Suprapubic skin (tissue), 4 donors: ENCODE measurements around the gene COL5A1. TPM values are rescaled to one million over a fixed set of nuclear protein-coding genes. Genes with fewer than 3 reads are reported as not detected.

ENCODE experiments used
- DNase-seq, 2 donors: peaks; one replicate each; pipeline ENCODE4 v3.0.0-alpha.2; 2019; ENCODE audit warnings: low spot score in 2 of 2
- H3K27ac ChIP-seq: fragments of 200-600 bp; sonication (generic); one replicate; pipeline ENCODE4 v1.5.1; 2019
- H3K27me3 ChIP-seq: fragments of 200-600 bp; sonication (generic); one replicate; pipeline ENCODE4 v1.5.1; 2019
- H3K36me3 ChIP-seq: fragments of 200-600 bp; sonication (generic); one replicate; pipeline ENCODE4 v1.5.1; 2019
- H3K4me1 ChIP-seq: fragments of 200-600 bp; sonication (generic); one replicate; pipeline ENCODE4 v1.5.1; 2019
- H3K4me3 ChIP-seq: fragments of 200-600 bp; sonication (generic); one replicate; pipeline ENCODE4 v1.5.1; 2019; ENCODE audit warnings: mild to moderate bottlenecking
- H3K9me3 ChIP-seq: fragments of 200-600 bp; sonication (generic); one replicate; pipeline ENCODE4 v1.5.1; 2019
- CTCF ChIP-seq, 2 donors: fragments of 200-600 bp in 1 of 2; fragments of 450-650 bp in 1 of 2; sonication (generic) in 1 of 2; IDR thresholded peaks; one replicate each; pipeline ENCODE4 v1.5.1; 2016 to 2019; ENCODE audit warnings: antibody characterized with exemption in 2 of 2, mild to moderate bottlenecking in 1 of 2, moderate library complexity in 1 of 2
- EP300 ChIP-seq: sonication (generic); formaldehyde crosslinking; IDR thresholded peaks from one replicate; pipeline ENCODE4 v1.6.1; 2017; ENCODE audit warnings: antibody characterized with exemption
- POLR2A ChIP-seq, 2 donors: fragments of 450-650 bp; IDR thresholded peaks; one replicate each; pipeline ENCODE4 v1.6.1; 2017; ENCODE audit warnings: antibody characterized with exemption in 2 of 2, mild to moderate bottlenecking in 2 of 2, moderate library complexity in 2 of 2
- POLR2AphosphoS5 ChIP-seq, 3 donors: sonication (generic); formaldehyde crosslinking; IDR thresholded peaks; one replicate each; pipeline ENCODE4 v1.6.1; 2017; ENCODE audit warnings: antibody characterized with exemption in 3 of 3
- WGBS: methylation state at CpG from one replicate; pipeline ENCODE4 v1.1.5; 2018; 5-methylcytosine and 5-hydroxymethylcytosine counted together
- total RNA-seq, 4 donors: library from RNA; depleted of rRNA; stranded (reverse); fragments of >200 nt; gene quantifications; one replicate each; pipeline ENCODE4 v1.1.0, GENCODE V29; 2016

Gene COL5A1
- total RNA-seq, 4 donors from 2014 or later, result 8.6 to 16.5 (median 15.4) TPM

- no peaks in the 10 kb centered on the region for H3K27me3 ChIP-seq
- H3K4me1 ChIP-seq, result no peaks in the 10 kb centered on the region
- no peak overlapping the region for H3K27ac ChIP-seq
- 78% methylated on average over 21 of the region's 21 CpGs for WGBS
- no peak for DNase-seq
- H3K4me3 ChIP-seq, result no peak overlapping the region
- no peaks in the 10 kb centered on the region for H3K9me3 ChIP-seq
- TF ChIP-seq POLR2AphosphoS5 (IDR thresholded peaks at IDR 0.05) (no peak), POLR2A (IDR thresholded peaks at IDR 0.05) (no peak), CTCF (IDR thresholded peaks at IDR 0.05) (no peak), EP300 (no peak)
- H3K36me3 ChIP-seq, result peaks cover 35% of the 10 kb centered on the region
These were observed 189.5 kb downstream of the COL5A1 start for GRCh38 chr9:134830926-134831720.

GRCh38 chr9:134832471-134832870, 190.9 kb downstream of the COL5A1 start:
- DNase-seq, result no peak
- H3K27me3 ChIP-seq, result no peaks in the 10 kb centered on the region
- no peak overlapping the region for H3K27ac ChIP-seq
- 97% methylated on average over 19 of the region's 19 CpGs for WGBS
- no peaks in the 10 kb centered on the region for H3K4me1 ChIP-seq
- H3K9me3 ChIP-seq, result no peaks in the 10 kb centered on the region
- TF ChIP-seq EP300 (no peak), POLR2AphosphoS5 (IDR thresholded peaks at IDR 0.05) (no peak), POLR2A (IDR thresholded peaks at IDR 0.05) (no peak), CTCF (IDR thresholded peaks at IDR 0.05) (no peak)
- no peak overlapping the region for H3K4me3 ChIP-seq
- H3K36me3 ChIP-seq, result peaks cover 43% of the 10 kb centered on the region

GRCh38 chr9:134833294-134833880, 191.8 kb downstream of the COL5A1 start:
- WGBS, result 88% methylated on average over 6 of the region's 11 CpGs
- TF ChIP-seq POLR2A (IDR thresholded peaks at IDR 0.05), result no peak
- no peak for TF ChIP-seq POLR2AphosphoS5 (IDR thresholded peaks at IDR 0.05)
- no peak for TF ChIP-seq CTCF (IDR thresholded peaks at IDR 0.05)
- TF ChIP-seq EP300, result no peak
- no peak for DNase-seq
- no peak overlapping the region for H3K27ac ChIP-seq
- H3K27me3 ChIP-seq, result no peaks in the 10 kb centered on the region
- no peak overlapping the region for H3K4me3 ChIP-seq
- no peaks in the 10 kb centered on the region for H3K9me3 ChIP-seq
- peaks cover 35% of the 10 kb centered on the region for H3K36me3 ChIP-seq
- H3K4me1 ChIP-seq, result no peaks in the 10 kb centered on the region

- Histone ChIP-seq H3K4me3 (no peak overlapping the region), H3K36me3 (peaks cover 32% of the 10 kb centered on the region), H3K4me1 (no peaks in the 10 kb centered on the region), H3K27me3 (no peaks in the 10 kb centered on the region), H3K27ac (no peak overlapping the region), H3K9me3 (no peaks in the 10 kb centered on the region)
- 92% methylated on average over 14 of the region's 20 CpGs for WGBS
- TF ChIP-seq CTCF (IDR thresholded peaks at IDR 0.05) (no peak), POLR2AphosphoS5 (IDR thresholded peaks at IDR 0.05) (no peak), POLR2A (IDR thresholded peaks at IDR 0.05) (no peak), EP300 (no peak)
- no peak for DNase-seq
These were observed 192.8 kb downstream of the COL5A1 start for GRCh38 chr9:134834217-134834956.

- no peak overlapping the region for H3K4me3 ChIP-seq
- no peak for DNase-seq
- peaks cover 27% of the 10 kb centered on the region for H3K36me3 ChIP-seq
- no peak overlapping the region for H3K27ac ChIP-seq
- 86% methylated on average over 14 of the region's 25 CpGs for WGBS
- H3K4me1 ChIP-seq, result no peaks in the 10 kb centered on the region
- no peaks in the 10 kb centered on the region for H3K9me3 ChIP-seq
- H3K27me3 ChIP-seq, result no peaks in the 10 kb centered on the region
- TF ChIP-seq CTCF (IDR thresholded peaks at IDR 0.05), result no peak
- no peak for TF ChIP-seq POLR2AphosphoS5 (IDR thresholded peaks at IDR 0.05)
- TF ChIP-seq EP300, result no peak
- no peak for TF ChIP-seq POLR2A (IDR thresholded peaks at IDR 0.05)
These were observed 193.4 kb downstream of the COL5A1 start for GRCh38 chr9:134834957-134835419.
